HUES64 (cell line): ENCODE results near the gene PRR33.

Experiments used
- H3K27ac ChIP-seq: 2 replicates; pipeline ENCODE4 v1.7.0; 2013; ENCODE audit warnings: low read depth, low read length, inconsistent platforms
- H3K27me3 ChIP-seq: 2 replicates; pipeline ENCODE4 v1.6.1; 2013; ENCODE audit warnings: mild to moderate bottlenecking, low read length; ENCODE audit not compliant: insufficient read depth
- H3K36me3 ChIP-seq: 2 replicates; pipeline ENCODE4 v1.6.1; 2013; ENCODE audit warnings: mild to moderate bottlenecking, low read length; ENCODE audit not compliant: insufficient read depth
- H3K4me1 ChIP-seq: 2 replicates; pipeline ENCODE4 v1.6.1; 2013; ENCODE audit warnings: mild to moderate bottlenecking, low read length, moderate library complexity; ENCODE audit not compliant: insufficient read depth
- H3K4me3 ChIP-seq: 2 replicates; pipeline ENCODE4 v1.5.1; 2013; ENCODE audit warnings: mild to moderate bottlenecking, low read length, moderate library complexity
- H3K9ac ChIP-seq: 2 replicates; pipeline ENCODE4 v1.6.1; 2013; ENCODE audit warnings: mild to moderate bottlenecking, low read depth, low read length
- H3K9me3 ChIP-seq: 2 replicates; pipeline ENCODE4 v1.6.1; 2013; ENCODE audit warnings: low read depth, low read length; ENCODE audit not compliant: insufficient read depth
- WGBS: fragments of 150-250, 120-280 bp; methylation state at CpG from one replicate; pipeline ENCODE4 v1.1.7; 2013; ENCODE audit warnings: missing lambda C conversion rate; 5-methylcytosine and 5-hydroxymethylcytosine counted together

Gene PRR33

DNA sequence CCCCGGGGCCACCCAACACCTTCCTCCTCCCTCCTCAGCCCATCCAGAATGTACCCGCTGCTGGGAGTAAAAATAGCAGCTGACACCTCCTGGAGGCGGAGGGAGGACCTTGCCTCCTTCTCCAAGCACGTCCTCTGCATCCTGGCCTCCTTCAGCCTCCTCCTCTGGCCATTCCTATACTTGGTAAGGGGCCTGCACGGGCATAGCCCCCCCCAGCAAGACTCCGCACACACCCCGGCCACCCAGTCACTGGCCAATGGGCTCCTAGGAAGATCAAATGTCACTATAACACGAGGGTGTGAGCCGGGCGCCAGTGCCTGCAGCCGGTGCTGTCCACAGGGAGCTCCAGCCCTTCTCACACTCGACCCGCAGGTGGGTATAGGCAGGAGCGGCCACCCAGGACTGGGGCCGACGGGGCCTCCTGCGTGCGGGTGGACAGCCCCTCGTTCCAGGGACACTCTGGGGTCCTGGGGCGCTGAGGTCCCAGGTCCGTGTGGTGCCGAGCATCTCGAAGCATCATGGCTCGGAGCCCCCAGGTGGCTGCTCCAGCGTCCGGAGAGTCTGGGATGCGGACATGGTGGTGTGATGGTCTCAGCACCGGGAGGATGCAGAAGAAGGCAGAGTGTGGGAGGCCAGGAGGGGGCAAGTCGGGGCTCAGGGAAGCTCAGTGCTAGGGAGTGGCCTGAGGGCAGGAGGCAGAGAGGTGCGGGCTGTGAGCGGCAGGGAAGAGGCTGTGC, 27.9 kb upstream of the PRR33 start, which contains the start of gene TNNT3:
Gene TNNT3 (plus strand): TSS at position 313 of the 737 bp plus-strand sequence. CDS start 3,172 bp downstream, outside the sequence.
- H3K27me3 ChIP-seq, result no peaks in the 10 kb centered on the region
- WGBS, result 88% methylated on average over 31 of the region's 31 CpGs

DNA sequence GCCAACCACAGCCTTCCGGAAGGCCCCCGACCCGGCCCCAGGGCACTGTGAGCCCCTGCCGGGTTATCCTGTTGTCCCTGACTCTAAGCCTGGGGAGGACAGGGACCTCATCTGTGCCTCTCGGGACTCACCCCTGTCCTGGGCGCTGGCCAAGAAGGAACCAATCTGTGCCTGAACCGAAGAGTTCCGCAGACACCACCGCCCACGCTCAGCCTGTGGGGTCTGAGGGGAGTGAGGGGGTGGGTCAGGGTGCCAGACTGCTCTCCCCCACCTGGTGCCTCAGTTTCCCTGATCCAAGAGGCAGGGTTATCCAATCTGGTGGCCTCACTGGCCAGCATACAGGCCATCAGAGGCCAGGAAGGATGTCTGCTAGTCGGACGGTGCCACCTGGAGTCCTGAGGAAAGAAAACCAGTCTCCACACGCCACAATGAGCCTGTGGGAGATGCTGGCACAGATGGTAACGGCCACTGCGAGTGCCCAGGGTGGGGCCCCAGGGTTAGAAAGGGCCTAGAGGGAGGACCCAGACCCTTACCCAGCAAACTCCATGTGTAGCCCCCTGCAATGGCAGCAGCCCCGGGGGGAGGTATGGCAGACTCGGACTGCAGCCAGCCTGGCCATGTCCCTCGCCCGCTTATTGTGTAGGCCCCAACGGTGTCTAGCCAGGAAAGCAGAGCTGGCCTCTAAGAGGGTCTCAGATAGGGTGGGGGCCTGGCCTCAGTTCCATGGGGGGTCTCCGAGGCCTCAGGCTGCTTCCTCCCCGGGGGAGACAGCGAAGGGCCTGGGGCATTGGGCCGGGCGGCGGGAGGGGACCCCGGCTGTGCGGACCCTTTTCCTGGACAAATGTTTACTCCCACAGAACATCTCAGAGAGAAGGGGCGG, 27.0 kb upstream of the PRR33 start:
- Histone ChIP-seq H3K4me3 (no peak overlapping the region), H3K4me1 (no peaks in the 10 kb centered on the region), H3K9ac (no peak overlapping the region), H3K9me3 (no peaks in the 10 kb centered on the region), H3K27me3 (no peaks in the 10 kb centered on the region), H3K27ac (no peak overlapping the region), H3K36me3 (no peaks in the 10 kb centered on the region)
- 92% methylated on average over 29 of the region's 29 CpGs for WGBS

More for the DNA sequence above, 27.9 kb upstream of the PRR33 start, which contains the start of gene TNNT3:
- Histone ChIP-seq H3K9me3 (no peaks in the 10 kb centered on the region), H3K27ac (no peak within 1 kb of the TSS), H3K4me1 (no peaks in the 10 kb centered on the region), H3K4me3 (no peak within 1 kb of the TSS), H3K9ac (no peak within 1 kb of the TSS), H3K36me3 (no peaks in the 10 kb centered on the region)

DNA sequence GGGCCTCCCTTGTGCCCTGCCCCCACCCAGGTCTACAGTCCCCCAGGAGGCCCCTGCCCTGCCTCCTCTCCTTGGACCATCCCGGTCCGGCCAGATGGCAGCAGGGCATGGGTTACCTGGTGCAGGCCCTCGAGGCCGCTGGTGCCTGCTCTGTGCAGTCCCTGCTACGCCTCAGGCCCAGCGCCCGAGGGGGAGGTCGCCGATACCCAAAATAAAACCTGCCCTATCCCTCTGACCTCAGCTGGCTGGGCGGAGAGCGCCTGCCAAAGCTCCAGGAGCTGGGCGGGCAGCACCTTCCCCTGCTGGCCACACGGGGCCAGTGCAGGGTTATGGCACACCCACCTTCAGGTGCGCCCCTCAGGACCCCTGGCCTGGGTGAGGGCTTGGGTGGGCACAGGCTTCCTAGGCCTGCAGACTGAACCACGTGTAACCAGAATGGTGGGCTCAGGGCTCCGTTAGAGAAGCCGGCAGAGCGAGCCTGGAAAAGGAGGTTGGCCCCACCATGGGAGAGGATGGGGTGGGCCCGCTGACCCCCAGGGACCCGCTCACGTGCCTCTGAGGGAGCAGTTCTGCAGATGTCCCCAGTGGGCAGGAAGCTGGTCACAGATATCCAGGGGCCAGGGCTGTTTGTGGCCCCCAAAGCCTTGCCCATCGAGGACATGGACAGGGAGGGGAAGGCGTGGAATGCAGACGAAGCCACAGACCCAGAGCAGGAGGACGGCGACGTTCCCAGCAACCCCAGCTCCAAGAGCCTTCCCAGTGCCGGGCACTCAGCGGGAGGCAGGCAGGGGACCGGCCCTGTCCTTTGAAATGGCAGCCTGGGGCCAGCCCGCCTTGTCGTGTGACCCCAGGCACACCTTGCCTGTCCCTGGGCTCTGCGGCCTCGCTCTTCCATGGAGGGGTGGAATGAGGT, 26.1 kb upstream of the PRR33 start:
- Histone ChIP-seq H3K4me1 (no peaks in the 10 kb centered on the region), H3K4me3 (no peak overlapping the region), H3K9ac (no peak overlapping the region), H3K27ac (no peak overlapping the region), H3K27me3 (no peaks in the 10 kb centered on the region), H3K9me3 (no peaks in the 10 kb centered on the region), H3K36me3 (no peaks in the 10 kb centered on the region)
- 79% methylated on average over 34 of the region's 34 CpGs for WGBS

DNA sequence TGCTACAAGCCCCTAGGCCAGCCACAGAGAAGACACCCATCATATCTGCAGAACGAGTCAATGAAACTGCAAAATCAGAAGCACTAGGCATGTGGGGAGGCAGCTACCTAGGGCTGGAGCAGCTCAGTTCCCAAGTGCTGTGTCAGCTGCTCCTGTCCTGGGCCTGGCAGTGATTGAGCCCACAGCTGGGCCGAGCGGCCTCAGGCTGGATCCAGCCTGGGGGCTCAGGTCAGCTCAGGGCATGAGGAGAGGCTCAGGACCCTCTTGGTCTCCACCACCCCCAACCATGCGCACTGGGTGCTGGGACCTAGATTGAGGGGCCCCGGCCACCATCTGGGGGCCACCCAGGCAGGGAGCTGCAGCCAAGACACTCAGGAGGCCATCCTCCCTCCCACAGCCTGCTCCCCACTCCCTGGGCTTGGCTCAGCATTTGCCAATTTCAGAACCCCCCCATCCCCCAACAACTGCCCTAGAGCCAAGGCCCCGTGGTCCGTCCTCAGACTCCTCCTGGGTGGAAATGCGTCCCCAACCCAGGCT, 25.4 kb upstream of the PRR33 start:
- Histone ChIP-seq H3K36me3 (no peaks in the 10 kb centered on the region), H3K9me3 (no peaks in the 10 kb centered on the region), H3K27me3 (no peaks in the 10 kb centered on the region), H3K27ac (no peak overlapping the region), H3K4me3 (no peak overlapping the region), H3K4me1 (no peaks in the 10 kb centered on the region), H3K9ac (no peak overlapping the region)
- 85% methylated on average over 8 of the region's 8 CpGs for WGBS

GRCh38 chr11:1916132-1916985, 24.7 kb upstream of the PRR33 start:
- no peaks in the 10 kb centered on the region for H3K27me3 ChIP-seq
- H3K27ac ChIP-seq, result no peak overlapping the region
- H3K9me3 ChIP-seq, result no peaks in the 10 kb centered on the region
- 92% methylated on average over 14 of the region's 14 CpGs for WGBS
- no peak overlapping the region for H3K9ac ChIP-seq
- no peaks in the 10 kb centered on the region for H3K4me1 ChIP-seq
- H3K4me3 ChIP-seq, result no peak overlapping the region
- H3K36me3 ChIP-seq, result no peaks in the 10 kb centered on the region

DNA sequence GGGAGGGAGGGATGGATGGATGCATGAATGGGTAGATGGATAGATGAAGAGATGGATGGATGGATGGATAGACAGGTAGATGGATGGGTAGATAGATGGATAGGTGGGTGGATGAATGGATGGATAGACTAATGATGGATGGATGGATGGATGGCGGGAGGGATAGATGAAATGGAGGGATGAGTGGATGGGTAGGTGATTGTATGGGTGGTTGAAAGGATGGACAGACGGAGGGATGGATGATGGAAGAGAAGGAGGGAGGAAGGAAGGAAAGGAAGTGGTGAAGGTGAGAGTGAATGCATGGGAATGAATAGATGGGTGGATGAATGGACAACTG, 24.1 kb upstream of the PRR33 start:
- H3K27me3 ChIP-seq, result no peaks in the 10 kb centered on the region
- H3K4me1 ChIP-seq, result no peaks in the 10 kb centered on the region
- 90% methylated on average over 2 of the region's 2 CpGs for WGBS
- no peak overlapping the region for H3K9ac ChIP-seq
- H3K36me3 ChIP-seq, result no peaks in the 10 kb centered on the region
- H3K27ac ChIP-seq, result no peak overlapping the region
- no peak overlapping the region for H3K4me3 ChIP-seq
- H3K9me3 ChIP-seq, result no peaks in the 10 kb centered on the region

- WGBS, result 93% methylated on average over 30 of the region's 31 CpGs
- Histone ChIP-seq H3K4me1 (peaks cover 4% of the 10 kb centered on the region), H3K36me3 (no peaks in the 10 kb centered on the region), H3K27ac (no peak overlapping the region), H3K4me3 (no peak overlapping the region), H3K27me3 (no peaks in the 10 kb centered on the region), H3K9me3 (no peaks in the 10 kb centered on the region), H3K9ac (no peak overlapping the region)
These were observed 21.8 kb upstream of the PRR33 start for GRCh38 chr11:1913271-1914060.

DNA sequence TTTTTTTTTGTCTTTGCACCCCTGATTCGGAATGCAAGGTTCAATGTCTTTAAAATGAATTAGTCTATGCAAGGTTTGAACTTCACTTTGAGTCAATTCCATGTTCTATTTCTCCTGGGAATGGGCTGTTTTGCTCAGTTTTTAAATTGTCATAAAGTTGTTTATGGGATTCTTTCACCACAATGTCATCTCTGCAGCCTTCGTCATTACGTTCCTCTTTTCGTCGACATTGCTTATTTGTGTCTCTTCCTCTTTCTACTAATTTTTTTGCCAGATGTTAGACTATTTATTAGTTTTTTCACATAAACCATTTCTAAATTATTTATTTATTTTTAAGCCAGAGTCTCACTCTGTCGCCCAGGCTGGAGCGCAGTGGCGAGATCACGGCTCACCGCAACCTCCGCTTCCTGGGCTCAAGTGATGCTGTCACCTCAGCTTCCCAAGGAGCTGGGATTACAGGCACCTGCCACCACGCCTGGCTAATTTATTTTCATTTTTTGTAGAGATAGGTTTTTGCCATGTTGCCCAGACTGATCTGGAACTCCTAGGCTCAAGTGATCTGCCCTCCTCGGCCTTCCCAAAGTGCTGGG, 20.7 kb upstream of the PRR33 start:
- no peaks in the 10 kb centered on the region for H3K27me3 ChIP-seq
- no peaks in the 10 kb centered on the region for H3K9me3 ChIP-seq
- H3K4me1 ChIP-seq, result peaks cover 7% of the 10 kb centered on the region
- H3K27ac ChIP-seq, result no peak overlapping the region
- no peak overlapping the region for H3K9ac ChIP-seq
- WGBS, result 96% methylated on average over 13 of the region's 13 CpGs
- H3K36me3 ChIP-seq, result no peaks in the 10 kb centered on the region
- H3K4me3 ChIP-seq, result no peak overlapping the region

DNA sequence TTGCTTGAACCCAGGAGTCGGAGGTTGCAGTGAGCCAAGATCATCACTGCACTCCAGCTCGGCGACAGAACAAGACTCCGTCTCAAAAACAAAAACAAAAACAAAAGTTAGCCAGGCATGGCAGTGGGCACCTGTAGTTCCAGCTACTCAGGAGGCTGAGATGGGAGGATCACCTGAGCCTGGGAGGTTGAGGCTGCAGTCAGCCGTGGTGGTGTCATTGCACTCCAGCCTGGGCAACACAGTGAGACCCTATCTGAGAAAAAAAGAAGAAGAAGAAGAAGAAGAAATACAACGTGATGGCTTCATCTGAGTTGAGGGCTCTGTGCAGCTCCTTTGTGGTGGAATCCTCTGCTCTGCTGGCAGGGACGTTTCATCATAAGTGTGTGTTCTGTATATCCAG, 17.8 kb upstream of the PRR33 start:
- Histone ChIP-seq H3K4me3 (no peak overlapping the region), H3K27ac (no peak overlapping the region), H3K9ac (no peak overlapping the region), H3K9me3 (no peaks in the 10 kb centered on the region), H3K27me3 (no peaks in the 10 kb centered on the region), H3K4me1 (peaks cover 14% of the 10 kb centered on the region), H3K36me3 (no peaks in the 10 kb centered on the region)
- WGBS, result 92% methylated on average over 7 of the region's 7 CpGs
